AG09319 (cell line): ENCODE measurements around the gene CLEC2L.

ENCODE experiments used
- DNase-seq: peaks from one replicate; pipeline ENCODE4 v3.0.0-alpha.2; 2010; ENCODE audit warnings: low read depth; ENCODE audit errors: extremely low read depth
- CTCF ChIP-seq: IDR thresholded peaks from 2 replicates; pipeline ENCODE4 v1.5.1; 2011; ENCODE audit warnings: low read depth, mild to moderate bottlenecking, inconsistent platforms, low read length, moderate library complexity

The CLEC2L gene

GRCh38 chr7:139557857-139558581 lies 34.5 kb downstream of the CLEC2L start:
- no peak for TF ChIP-seq CTCF
- no peak for DNase-seq

GRCh38 chr7:139559364-139560105 lies 36.0 kb downstream of the CLEC2L start:
- TF ChIP-seq CTCF = no peak
- DNase-seq = no peak

GRCh38 chr7:139560199-139560598 lies 36.7 kb downstream of the CLEC2L start:
- no peak for TF ChIP-seq CTCF
- DNase-seq = no peak

GRCh38 chr7:139560678-139561077 lies 37.2 kb downstream of the CLEC2L start:
- DNase-seq = no peak

GRCh38 chr7:139562491-139562890 lies 39.0 kb downstream of the CLEC2L start:
- no peak for DNase-seq

More at GRCh38 chr7:139560678-139561077, 37.2 kb downstream of the CLEC2L start:
- no peak for TF ChIP-seq CTCF

GRCh38 chr7:139562961-139563565 lies 39.6 kb downstream of the CLEC2L start:
- no peak for DNase-seq
- no peak for TF ChIP-seq CTCF

More at GRCh38 chr7:139562491-139562890, 39.0 kb downstream of the CLEC2L start:
- TF ChIP-seq CTCF = no peak

GRCh38 chr7:139563856-139564255 lies 40.4 kb downstream of the CLEC2L start:
- DNase-seq = no peak
- TF ChIP-seq CTCF = no peak
